Neural cell (in vitro differentiated cells): ENCODE measurements around the gene PGRMC1. TPM values are rescaled to one million over a fixed set of nuclear protein-coding genes. Genes with fewer than 3 reads are reported as not detected.

Source experiments
- H2AFZ ChIP-seq: fragments of 200-600, 300-800 bp; sonication (generic), shearing (Covaris generic); 2 replicates; pipeline ENCODE4 v1.6.0; 2014; ENCODE audit warnings: low read depth, mild to moderate bottlenecking, antibody characterized with exemption, low read length, moderate library complexity
- H3F3A ChIP-seq: fragments of 200-600 bp; shearing (Covaris generic); 2 replicates; pipeline ENCODE4 v1.6.1; 2016; ENCODE audit warnings: mild to moderate bottlenecking, moderate library complexity, mixed read lengths, antibody characterized with exemption, low read length; ENCODE audit not compliant: insufficient read depth, poor library complexity, severe bottlenecking
- H3K27ac ChIP-seq: fragments of 200-600, 300-800 bp; sonication (generic), shearing (Covaris generic); 2 replicates; pipeline ENCODE4 v1.5.1; 2014; ENCODE audit warnings: mild to moderate bottlenecking, low read length, moderate library complexity
- H3K27me3 ChIP-seq: fragments of 300-800, 200-600 bp; sonication (generic), shearing (Covaris generic); 2 replicates; pipeline ENCODE4 v1.6.0; 2014; ENCODE audit warnings: mild to moderate bottlenecking, low read depth, low read length, moderate library complexity; ENCODE audit not compliant: insufficient read depth
- H3K36me3 ChIP-seq: fragments of 300-800, 200-600 bp; sonication (generic), shearing (Covaris generic); 2 replicates; pipeline ENCODE4 v1.5.1; 2014; ENCODE audit warnings: mild to moderate bottlenecking, antibody characterized with exemption, low read length, moderate library complexity; ENCODE audit not compliant: insufficient read depth
- H3K4me2 ChIP-seq: fragments of 300-800, 200-600 bp; sonication (generic), shearing (Covaris generic); 2 replicates; pipeline ENCODE4 v1.6.0; 2014; ENCODE audit warnings: mild to moderate bottlenecking, low read length
- H3K4me3 ChIP-seq: fragments of 300-800, 200-600 bp; sonication (generic), shearing (Covaris generic); 2 replicates; pipeline ENCODE4 v1.5.1; 2014; ENCODE audit warnings: mild to moderate bottlenecking, low read length, moderate library complexity
- H3K79me2 ChIP-seq: fragments of 200-600 bp; shearing (Covaris generic); replicated peaks from 2 replicates; pipeline ENCODE4 v1.6.0; 2014; ENCODE audit warnings: mild to moderate bottlenecking, low read length, moderate library complexity; ENCODE audit not compliant: insufficient read depth
- H3K9ac ChIP-seq: fragments of 300-800, 200-600 bp; sonication (generic), shearing (Covaris generic); 2 replicates; pipeline ENCODE4 v1.6.1; 2016; ENCODE audit warnings: mild to moderate bottlenecking, low read length, mixed read lengths
- H3K9me2 ChIP-seq: fragments of 200-600 bp; shearing (Covaris generic); 2 replicates; pipeline ENCODE4 v1.6.1; 2016; ENCODE audit warnings: mild to moderate bottlenecking, low read length, mixed read lengths; ENCODE audit not compliant: insufficient read depth
- H3K9me3 ChIP-seq: fragments of 200-600, 300-800 bp; sonication (generic), shearing (Covaris generic); 2 replicates; pipeline ENCODE4 v1.6.1; 2016; ENCODE audit warnings: mild to moderate bottlenecking, mixed run types, low read length, moderate library complexity, mixed read lengths
- H4K20me1 ChIP-seq: fragments of 200-600 bp; shearing (Covaris generic); 2 replicates; pipeline ENCODE4 v1.6.1; 2016; ENCODE audit warnings: mild to moderate bottlenecking, mixed run types; ENCODE audit not compliant: insufficient read depth
- CTCF ChIP-seq: fragments of 450-650 bp; IDR thresholded peaks from 2 replicates; pipeline ENCODE4 v1.5.1; 2014; ENCODE audit warnings: antibody characterized with exemption, mild to moderate bottlenecking, moderate library complexity; ENCODE audit not compliant: poor library complexity, severe bottlenecking
- EP300 ChIP-seq: fragments of 450-650 bp; conservative IDR thresholded peaks from 2 replicates; pipeline ENCODE4 v1.6.1; 2014; ENCODE audit warnings: antibody characterized with exemption, mild to moderate bottlenecking, moderate library complexity; ENCODE audit not compliant: poor library complexity, severe bottlenecking
- EZH2 ChIP-seq: fragments of 200-600, 300-800 bp; shearing (Covaris generic), sonication (generic); IDR thresholded peaks from 2 replicates; pipeline ENCODE4 v1.6.1; 2014; ENCODE audit warnings: antibody characterized with exemption, low read length, borderline replicate concordance, mild to moderate bottlenecking; ENCODE audit not compliant: insufficient read depth, poor library complexity, severe bottlenecking
- MXI1 ChIP-seq: fragments of 450-650 bp; conservative IDR thresholded peaks from 2 replicates; pipeline ENCODE4 v1.6.1; 2014; ENCODE audit warnings: antibody characterized with exemption, mild to moderate bottlenecking; ENCODE audit not compliant: poor library complexity, severe bottlenecking
- POLR2AphosphoS5 ChIP-seq: IDR thresholded peaks from 2 replicates; pipeline ENCODE4 v1.6.1; 2012
- RAD21 ChIP-seq: fragments of 450-650 bp; conservative IDR thresholded peaks from 2 replicates; pipeline ENCODE4 v1.6.1; 2014; ENCODE audit warnings: antibody characterized with exemption, mild to moderate bottlenecking, moderate library complexity
- SMC3 ChIP-seq: fragments of 450-650 bp; conservative IDR thresholded peaks from 2 replicates; pipeline ENCODE4 v1.6.1; 2014; ENCODE audit warnings: antibody characterized with exemption, mild to moderate bottlenecking, moderate library complexity; ENCODE audit not compliant: poor library complexity
- TAF1 ChIP-seq: IDR thresholded peaks from 2 replicates; pipeline ENCODE4 v1.6.1; 2012; ENCODE audit warnings: low read depth
- polyA minus RNA-seq: library from RNA; depleted of rRNA, polyadenylated mRNA; stranded (reverse); fragments of >200 nt; gene quantifications from 2 replicates; pipeline ENCODE4 v1.2.3, GENCODE V29; 2014
- polyA plus RNA-seq: library from polyadenylated mRNA; depleted of rRNA; stranded (reverse); fragments of >200 nt; gene quantifications from 2 replicates; pipeline ENCODE4 v1.2.3, GENCODE V29; 2014
- TF ChIP-seq, protein P1 (sequence below): IDR thresholded peaks from 2 replicates; pipeline ENCODE4 v1.6.1; 2012; ENCODE audit warnings: borderline replicate concordance

Gene PGRMC1
- polyA plus RNA-seq (667 and 672 TPM in 2 replicates), polyA minus RNA-seq (399 and 408 TPM in 2 replicates)

GRCh38 chrX:119235872-119236622, at the start of gene PGRMC1:
TSS of gene PGRMC1 (plus strand) at chrX:119236285. CDS start at chrX:119236364, 79 bp downstream.
- peak within 1 kb of the TSS; percentile 93 for H3K9ac ChIP-seq
- H3K27me3 ChIP-seq, result no peaks in the 10 kb centered on the region
- H3K9me3 ChIP-seq, result no peaks in the 10 kb centered on the region
- H3K36me3 ChIP-seq, result no peaks in the 10 kb centered on the region
- H3K9me2 ChIP-seq, result no peaks in the 10 kb centered on the region
- peak within 1 kb of the TSS; percentile 87 for H3K27ac ChIP-seq
- H3K4me3 ChIP-seq, result peak within 1 kb of the TSS; percentile 89
- H3K4me2 ChIP-seq, result no peak within 1 kb of the TSS
- peak within 1 kb of the TSS; percentile 51 for H2AFZ ChIP-seq
- no peaks in the 10 kb centered on the region for H4K20me1 ChIP-seq
- no peak for TF ChIP-seq EZH2
- TF ChIP-seq, protein P1, sequence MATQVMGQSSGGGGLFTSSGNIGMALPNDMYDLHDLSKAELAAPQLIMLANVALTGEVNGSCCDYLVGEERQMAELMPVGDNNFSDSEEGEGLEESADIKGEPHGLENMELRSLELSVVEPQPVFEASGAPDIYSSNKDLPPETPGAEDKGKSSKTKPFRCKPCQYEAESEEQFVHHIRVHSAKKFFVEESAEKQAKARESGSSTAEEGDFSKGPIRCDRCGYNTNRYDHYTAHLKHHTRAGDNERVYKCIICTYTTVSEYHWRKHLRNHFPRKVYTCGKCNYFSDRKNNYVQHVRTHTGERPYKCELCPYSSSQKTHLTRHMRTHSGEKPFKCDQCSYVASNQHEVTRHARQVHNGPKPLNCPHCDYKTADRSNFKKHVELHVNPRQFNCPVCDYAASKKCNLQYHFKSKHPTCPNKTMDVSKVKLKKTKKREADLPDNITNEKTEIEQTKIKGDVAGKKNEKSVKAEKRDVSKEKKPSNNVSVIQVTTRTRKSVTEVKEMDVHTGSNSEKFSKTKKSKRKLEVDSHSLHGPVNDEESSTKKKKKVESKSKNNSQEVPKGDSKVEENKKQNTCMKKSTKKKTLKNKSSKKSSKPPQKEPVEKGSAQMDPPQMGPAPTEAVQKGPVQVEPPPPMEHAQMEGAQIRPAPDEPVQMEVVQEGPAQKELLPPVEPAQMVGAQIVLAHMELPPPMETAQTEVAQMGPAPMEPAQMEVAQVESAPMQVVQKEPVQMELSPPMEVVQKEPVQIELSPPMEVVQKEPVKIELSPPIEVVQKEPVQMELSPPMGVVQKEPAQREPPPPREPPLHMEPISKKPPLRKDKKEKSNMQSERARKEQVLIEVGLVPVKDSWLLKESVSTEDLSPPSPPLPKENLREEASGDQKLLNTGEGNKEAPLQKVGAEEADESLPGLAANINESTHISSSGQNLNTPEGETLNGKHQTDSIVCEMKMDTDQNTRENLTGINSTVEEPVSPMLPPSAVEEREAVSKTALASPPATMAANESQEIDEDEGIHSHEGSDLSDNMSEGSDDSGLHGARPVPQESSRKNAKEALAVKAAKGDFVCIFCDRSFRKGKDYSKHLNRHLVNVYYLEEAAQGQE, result peak; percentile 89
- peak; percentile 95 for TF ChIP-seq POLR2AphosphoS5
- TF ChIP-seq RAD21, result no peak
- peak; percentile 11 for TF ChIP-seq SMC3
- TF ChIP-seq EP300, result no peak
- TF ChIP-seq TAF1, result peak; percentile 72
- TF ChIP-seq CTCF, result no peak
- TF ChIP-seq MXI1, result peak; percentile 42
- peaks cover 37% of the 10 kb centered on the region for H3K79me2 ChIP-seq
- H3F3A ChIP-seq, result no peaks in the 10 kb centered on the region

GRCh38 chrX:119186763-119187162, 49.3 kb upstream of the PGRMC1 start:
- Histone ChIP-seq H3K4me3 (no peak overlapping the region), H3K36me3 (no peaks in the 10 kb centered on the region), H3K79me2 (no peaks in the 10 kb centered on the region), H3K4me2 (no peak overlapping the region), H3K27ac (no peak overlapping the region), H3F3A (no peaks in the 10 kb centered on the region), H3K27me3 (no peaks in the 10 kb centered on the region), H3K9ac (no peak overlapping the region), H4K20me1 (no peaks in the 10 kb centered on the region), H3K9me3 (no peaks in the 10 kb centered on the region), H3K9me2 (no peaks in the 10 kb centered on the region), H2AFZ (no peak overlapping the region)
- no peak for TF ChIP-seq MXI1
- TF ChIP-seq EZH2, result no peak
- no peak for TF ChIP-seq SMC3
- TF ChIP-seq, protein P1, result no peak
- no peak for TF ChIP-seq CTCF
- TF ChIP-seq POLR2AphosphoS5, result no peak
- TF ChIP-seq TAF1, result no peak
- no peak for TF ChIP-seq EP300
- no peak for TF ChIP-seq RAD21
